OCI-M2 (cell line): ENCODE measurements around the gene MTCL3.
"Not testable (repeated sequence)": the region's sequence is repeated elsewhere in the genome, so short reads cannot be mapped to it uniquely, and the experiment has no call there.

Experiments
- DNase-seq: peaks from one replicate; lab custom pipeline; 2025; ENCODE audit not compliant: unreplicated experiment; lab: John Stamatoyannopoulos, UW

The MTCL3 gene

DNA sequence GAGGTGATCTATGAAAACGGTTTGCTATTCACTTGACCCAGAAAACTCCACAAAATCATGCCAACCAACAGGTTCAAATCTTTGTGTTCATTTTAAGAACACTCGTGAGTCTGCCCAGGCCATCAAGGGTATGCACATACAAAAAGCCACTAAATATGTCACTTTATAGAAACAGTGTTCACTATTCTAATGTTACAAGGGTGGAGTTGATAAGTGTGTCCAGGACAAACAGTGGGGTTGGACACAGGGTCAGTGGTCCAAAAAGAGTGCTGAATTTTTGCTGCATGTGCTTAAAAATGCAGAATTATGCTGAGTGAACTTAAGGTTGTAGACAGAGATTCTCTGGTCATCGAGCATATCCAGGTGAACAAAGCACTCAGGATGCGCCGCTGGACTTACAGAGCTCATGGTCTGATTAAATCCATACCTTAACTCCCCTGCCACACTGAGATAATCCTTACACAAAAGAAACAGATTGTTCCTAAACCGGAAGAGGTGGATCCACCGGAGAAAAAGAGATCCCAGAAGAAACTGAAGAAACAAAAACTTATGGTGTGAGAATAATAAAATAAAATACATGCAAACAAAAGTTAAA, 83.4 kb downstream of the MTCL3 start:
- no peak for DNase-seq

GRCh38 chr6:127434651-127435050, 84.5 kb downstream of the MTCL3 start:
- no peak for DNase-seq

GRCh38 chr6:127428562-127428961, 90.6 kb downstream of the MTCL3 start:
- not testable (repeated sequence) for DNase-seq

- no peak for DNase-seq
These were observed 95.2 kb downstream of the MTCL3 start for GRCh38 chr6:127423921-127424320.
